Subcutaneous adipose tissue (tissue), 4 donors: ENCODE data around the gene DCC. TPM values are rescaled to one million over a fixed set of nuclear protein-coding genes. Genes with fewer than 3 reads are reported as not detected.

Experiments used
- total RNA-seq, 4 donors: library from RNA; depleted of rRNA; stranded (reverse); fragments of >200 nt; gene quantifications; one replicate each; pipeline ENCODE4 v1.1.0, GENCODE V29; 2016
- TF ChIP-seq, protein P1 (sequence below): fragments of 450-650 bp; IDR thresholded peaks from one replicate; pipeline ENCODE4 v1.5.1; 2016; ENCODE audit warnings: low read depth, mild to moderate bottlenecking, control low read depth, antibody characterized with exemption, moderate library complexity

DCC gene
- total RNA-seq, 4 donors from 2014 or later: not detected

DNA sequence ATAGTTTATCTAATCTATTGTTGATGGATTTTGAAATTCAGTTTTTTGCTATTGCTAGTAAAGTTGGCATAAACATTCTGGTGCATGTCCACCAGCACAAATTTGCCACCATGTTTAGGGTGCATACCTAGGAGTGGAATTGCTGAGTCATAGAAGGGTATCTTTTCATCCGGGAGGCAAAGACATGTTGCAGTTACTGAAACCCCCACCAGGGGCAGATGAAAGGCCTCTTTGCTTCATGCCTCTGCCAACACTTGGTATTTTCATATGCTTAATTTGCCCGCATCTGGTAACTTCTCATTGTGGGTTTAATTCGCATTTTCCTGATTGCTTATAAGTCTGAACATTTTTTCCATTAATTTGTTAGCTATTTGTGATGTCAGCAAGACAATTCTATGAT, 8.2 kb downstream of the DCC start:
- TF ChIP-seq, protein P1, sequence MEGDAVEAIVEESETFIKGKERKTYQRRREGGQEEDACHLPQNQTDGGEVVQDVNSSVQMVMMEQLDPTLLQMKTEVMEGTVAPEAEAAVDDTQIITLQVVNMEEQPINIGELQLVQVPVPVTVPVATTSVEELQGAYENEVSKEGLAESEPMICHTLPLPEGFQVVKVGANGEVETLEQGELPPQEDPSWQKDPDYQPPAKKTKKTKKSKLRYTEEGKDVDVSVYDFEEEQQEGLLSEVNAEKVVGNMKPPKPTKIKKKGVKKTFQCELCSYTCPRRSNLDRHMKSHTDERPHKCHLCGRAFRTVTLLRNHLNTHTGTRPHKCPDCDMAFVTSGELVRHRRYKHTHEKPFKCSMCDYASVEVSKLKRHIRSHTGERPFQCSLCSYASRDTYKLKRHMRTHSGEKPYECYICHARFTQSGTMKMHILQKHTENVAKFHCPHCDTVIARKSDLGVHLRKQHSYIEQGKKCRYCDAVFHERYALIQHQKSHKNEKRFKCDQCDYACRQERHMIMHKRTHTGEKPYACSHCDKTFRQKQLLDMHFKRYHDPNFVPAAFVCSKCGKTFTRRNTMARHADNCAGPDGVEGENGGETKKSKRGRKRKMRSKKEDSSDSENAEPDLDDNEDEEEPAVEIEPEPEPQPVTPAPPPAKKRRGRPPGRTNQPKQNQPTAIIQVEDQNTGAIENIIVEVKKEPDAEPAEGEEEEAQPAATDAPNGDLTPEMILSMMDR: no peak

DNA sequence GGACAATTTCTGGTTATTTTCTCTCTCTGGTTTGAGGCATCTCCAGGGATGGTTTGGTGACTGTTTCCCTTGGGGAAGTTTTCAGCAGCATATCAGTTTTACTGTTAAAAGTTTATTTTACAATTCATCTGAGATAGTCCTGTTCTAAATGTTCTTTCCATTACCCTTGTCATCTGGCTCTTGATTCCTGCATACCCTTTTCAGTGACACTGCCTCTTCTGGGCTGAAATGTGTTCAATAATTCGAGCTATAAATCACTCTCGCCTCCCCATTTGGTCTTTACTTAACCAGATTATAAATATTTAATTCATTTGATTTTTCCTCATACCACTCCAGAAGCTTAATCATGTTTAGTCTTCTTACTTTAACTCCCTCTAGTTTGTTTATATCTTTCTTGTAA, 9.5 kb downstream of the DCC start:
- TF ChIP-seq, protein P1: no peak

DNA sequence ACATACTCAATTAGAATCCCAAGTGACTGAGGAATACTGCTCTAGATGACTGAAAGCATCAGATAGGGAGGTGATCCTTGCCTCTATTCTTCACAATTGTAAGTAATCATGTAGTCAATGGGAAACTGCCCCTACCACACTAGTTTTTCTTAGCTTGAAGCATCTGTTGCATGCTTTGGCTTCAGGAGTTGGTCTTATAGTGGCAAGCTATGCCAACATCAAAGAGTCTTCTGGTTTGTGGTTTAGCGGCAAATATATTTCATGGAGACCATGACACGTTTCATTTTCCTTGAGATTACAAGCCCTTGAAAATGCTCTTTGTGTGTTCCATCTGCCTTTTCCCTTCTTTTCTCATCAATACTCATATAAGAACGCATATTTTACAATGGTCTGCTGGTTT, 12.9 kb downstream of the DCC start:
- TF ChIP-seq, protein P1: no peak

GRCh38 chr18:52353589-52353988, 13.6 kb downstream of the DCC start:
- TF ChIP-seq, protein P1: no peak

DNA sequence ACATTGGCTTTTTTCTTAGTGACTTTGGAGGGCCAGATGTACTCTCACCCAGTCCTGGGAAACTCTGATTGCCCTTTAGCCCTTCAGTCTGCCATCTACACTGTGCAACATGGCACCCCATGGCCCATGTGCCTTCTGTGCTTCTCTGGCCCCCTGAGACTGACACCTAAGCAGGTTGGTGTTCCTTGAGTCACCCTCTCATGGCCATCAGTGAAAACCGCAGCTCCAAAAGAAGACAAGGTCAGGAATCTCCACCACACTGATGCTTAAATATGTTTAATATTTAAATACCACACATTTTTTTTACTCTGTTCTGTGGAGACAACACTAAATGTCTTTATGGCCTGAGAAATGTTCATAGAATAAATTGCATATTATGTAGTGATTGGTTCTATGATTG, 23.9 kb downstream of the DCC start:
- TF ChIP-seq, protein P1: no peak

DNA sequence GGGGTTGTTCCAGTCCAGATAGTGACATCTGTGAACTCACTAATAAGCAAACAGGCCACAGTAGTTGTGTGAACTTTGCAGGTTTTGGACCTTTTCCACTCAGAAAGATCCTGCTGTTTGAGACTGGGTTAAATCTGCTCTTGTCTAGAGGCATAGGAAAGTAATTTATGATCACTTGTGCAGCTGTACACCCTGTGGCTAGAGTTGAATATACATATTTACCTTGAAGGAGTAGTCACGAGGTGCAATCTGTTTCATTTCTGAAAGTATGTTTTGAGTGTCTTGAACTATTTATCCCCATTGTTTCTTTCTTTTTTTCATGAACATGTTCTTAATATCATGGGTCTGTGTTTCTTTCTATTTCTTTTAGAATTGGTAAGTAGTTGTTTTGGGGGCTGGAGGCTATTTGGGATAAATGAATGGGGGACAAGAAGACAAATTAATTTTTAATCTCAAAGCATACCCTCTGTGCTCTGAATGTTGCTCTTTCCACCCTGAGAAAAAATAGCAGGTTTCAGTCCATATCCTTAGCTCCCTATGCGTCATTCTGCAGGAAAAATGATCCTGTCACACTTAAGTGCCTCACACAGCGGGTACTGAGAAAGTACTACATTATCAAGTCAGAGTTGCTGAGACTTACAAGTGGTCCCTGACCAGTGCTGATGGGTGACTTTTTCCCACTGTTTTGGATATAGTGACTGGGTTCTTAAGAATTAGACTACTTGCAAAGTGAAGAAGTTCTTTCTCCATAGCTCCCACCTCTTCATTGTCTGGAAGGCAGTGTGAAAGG, 28.2 kb downstream of the DCC start:
- TF ChIP-seq, protein P1: no peak

DNA sequence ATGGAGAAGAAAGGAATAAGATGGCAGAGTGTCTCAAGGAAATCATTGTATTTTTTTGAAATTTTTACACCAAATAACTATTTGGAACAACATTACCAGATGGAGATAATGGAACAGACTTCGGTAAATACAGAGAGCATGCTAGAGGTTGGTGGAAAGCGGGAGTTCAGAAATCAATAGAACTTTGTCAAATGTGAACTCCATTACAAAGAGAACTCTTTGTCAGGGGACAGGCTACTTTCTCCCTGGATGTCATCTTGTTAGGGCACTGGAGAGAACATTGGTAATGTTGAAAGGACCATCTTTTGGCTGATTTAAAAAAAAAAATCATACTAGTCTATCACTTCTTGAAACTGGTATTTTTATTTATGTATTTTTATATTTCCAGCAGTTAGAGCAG, 30.8 kb downstream of the DCC start:
- TF ChIP-seq, protein P1: no peak
